Skin epidermis (tissue), 12 donors: ENCODE results near the gene MBL2.

Experiments
- H3K27ac ChIP-seq, 21 experiments: fragments of 200-600 bp; sonication (generic) in 11 of 21; one replicate each; pipeline ENCODE4 v1.5.0; 2020; ENCODE audit warnings: mild to moderate bottlenecking in 3 of 21, inconsistent platforms in 2 of 21, moderate library complexity in 2 of 21
- H3K4me3 ChIP-seq, 7 experiments: fragments of 200-600 bp; sonication (generic) in 2 of 7; one replicate each; pipeline ENCODE4 v1.5.0; 2020; ENCODE audit warnings: inconsistent platforms in 2 of 7, mild to moderate bottlenecking in 2 of 7, moderate library complexity in 1 of 7

Gene MBL2

GRCh38 chr10:52742731-52743130 is 29.9 kb downstream of the MBL2 start:
- H3K27ac ChIP-seq, result no peak overlapping the region
- no peak overlapping the region for H3K4me3 ChIP-seq

- H3K27ac ChIP-seq, result no peak overlapping the region
- no peak overlapping the region for H3K4me3 ChIP-seq
Observed at GRCh38 chr10:52741851-52742250, 30.7 kb downstream of the MBL2 start.

- H3K4me3 ChIP-seq, result no peak overlapping the region
Observed at GRCh38 chr10:52740913-52741675, 31.5 kb downstream of the MBL2 start.

GRCh38 chr10:52740155-52740549 is 32.4 kb downstream of the MBL2 start:
- H3K27ac ChIP-seq, result no peak overlapping the region
- no peak overlapping the region for H3K4me3 ChIP-seq

More at GRCh38 chr10:52740913-52741675, 31.5 kb downstream of the MBL2 start:
- H3K27ac ChIP-seq, result no peak overlapping the region

- no peak overlapping the region for H3K27ac ChIP-seq
Observed at GRCh38 chr10:52739380-52740154, 33.0 kb downstream of the MBL2 start.

GRCh38 chr10:52738951-52739350 is 33.6 kb downstream of the MBL2 start:
- no peak overlapping the region for H3K4me3 ChIP-seq

More at GRCh38 chr10:52739380-52740154, 33.0 kb downstream of the MBL2 start:
- H3K4me3 ChIP-seq, result no peak overlapping the region

DNA sequence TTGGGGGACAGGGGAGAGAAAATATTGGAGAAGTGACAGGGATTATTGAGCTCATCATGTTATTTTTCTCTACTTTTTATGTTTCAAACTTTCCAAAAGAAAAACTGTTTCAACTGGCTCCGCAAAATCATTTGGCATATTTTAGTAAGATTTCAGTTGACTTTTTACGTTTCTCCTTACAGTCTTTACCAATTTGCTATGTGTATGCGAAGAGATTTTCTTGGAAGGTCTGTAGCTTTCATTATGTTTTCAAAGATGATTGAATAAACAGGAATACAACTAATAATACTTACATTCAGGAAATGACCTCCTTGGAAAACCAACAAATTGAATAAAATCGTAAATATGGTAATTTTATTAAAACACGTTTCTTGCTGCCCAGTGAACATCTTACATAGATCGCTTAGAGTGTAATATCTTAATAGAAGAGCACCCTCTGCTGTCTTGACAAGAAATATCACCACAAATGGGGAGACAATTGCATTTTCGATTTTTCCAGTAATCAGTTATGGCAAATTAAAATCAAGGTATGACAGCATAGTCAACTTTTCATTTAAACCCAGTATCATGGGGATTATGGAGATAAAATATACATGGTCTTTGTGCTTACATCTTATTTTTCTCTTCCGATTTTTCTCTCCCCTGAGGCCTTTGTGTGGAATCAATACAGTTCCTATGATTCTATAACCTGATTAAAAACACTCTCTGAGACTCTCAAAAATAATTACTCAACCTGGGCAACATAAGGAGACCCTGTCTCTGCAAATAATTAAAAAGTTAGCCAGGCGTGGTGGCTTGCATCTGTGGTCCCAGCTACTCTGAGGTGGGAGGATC is 43.1 kb downstream of the MBL2 start:
- no peak overlapping the region for H3K27ac ChIP-seq
- no peak overlapping the region for H3K4me3 ChIP-seq

More at GRCh38 chr10:52738951-52739350, 33.6 kb downstream of the MBL2 start:
- H3K27ac ChIP-seq, result no peak overlapping the region

DNA sequence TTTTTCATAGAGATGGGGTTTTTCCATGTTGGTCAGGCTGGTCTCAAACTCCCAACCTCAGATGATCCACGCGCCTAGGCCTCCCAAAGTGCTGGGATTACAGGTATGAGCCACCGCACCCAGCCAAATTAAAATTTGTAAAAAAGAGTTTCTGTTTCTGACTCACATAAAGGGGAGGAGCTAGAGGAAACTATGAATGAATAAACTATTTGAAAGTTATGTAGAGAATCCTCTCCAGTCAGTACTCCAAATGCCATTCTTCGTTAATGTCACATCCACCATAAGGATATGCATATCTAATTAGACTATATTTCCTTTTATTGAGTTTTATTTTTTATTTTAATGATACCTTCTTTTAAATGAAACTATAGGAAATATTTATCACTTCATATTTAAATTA is 52.6 kb downstream of the MBL2 start:
- Histone ChIP-seq H3K27ac (no peak overlapping the region), H3K4me3 (no peak overlapping the region)
